Posterior cingulate gyrus (tissue), 11 donors: Measurements from ENCODE around the gene MSX2.

Experiments
- DNase-seq, 10 donors: peaks; one replicate each; pipeline versions ENCODE4 v3.0.0 to v3.0.0-alpha.2; 2020 to 2021; ENCODE audit warnings: mixed read lengths in 3 of 10
- intact Hi-C: fragments of 100-400 bp; cut with DNase I; formaldehyde crosslinking; loops from one replicate; pipeline ENCODE4 v1.15.1; 2023

MSX2 gene

GRCh38 chr5:174724484-174725260 lies at the start of gene MSX2:
MSX2 (plus strand) TSS chr5:174724582; CDS start chr5:174724660, 78 bp downstream.
- intact Hi-C loops = no loop called here
- peak; percentile 41 to 92 (median 59) for DNase-seq

- DNase-seq = no peak
- intact Hi-C loops = no loop called here
Measured at GRCh38 chr5:174675110-174675509, 49.3 kb upstream of the MSX2 start.

DNA sequence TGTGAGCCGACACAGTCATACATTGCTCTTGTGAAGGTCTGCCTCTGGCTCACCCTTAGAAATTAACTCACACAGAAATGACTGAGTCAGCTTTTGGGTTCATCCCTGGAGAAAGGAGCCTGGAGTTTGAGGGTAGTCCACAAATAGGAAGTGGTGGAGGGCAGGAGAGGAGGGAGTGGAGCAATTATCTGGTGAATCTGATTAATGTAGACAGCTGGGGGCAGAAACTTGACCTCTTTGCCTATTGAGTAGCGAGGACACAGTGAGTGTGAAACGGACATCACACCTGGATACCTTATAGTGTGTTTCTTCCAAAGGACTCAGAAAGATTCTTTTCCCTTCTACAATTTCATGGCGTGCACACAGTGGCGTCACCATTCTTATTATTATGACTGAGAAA lies 48.5 kb upstream of the MSX2 start:
- intact Hi-C loops = no loop called here
- DNase-seq = no peak

GRCh38 chr5:174678107-174678506 lies 46.3 kb upstream of the MSX2 start:
- intact Hi-C loops = no loop called here
- DNase-seq = no peak

DNA sequence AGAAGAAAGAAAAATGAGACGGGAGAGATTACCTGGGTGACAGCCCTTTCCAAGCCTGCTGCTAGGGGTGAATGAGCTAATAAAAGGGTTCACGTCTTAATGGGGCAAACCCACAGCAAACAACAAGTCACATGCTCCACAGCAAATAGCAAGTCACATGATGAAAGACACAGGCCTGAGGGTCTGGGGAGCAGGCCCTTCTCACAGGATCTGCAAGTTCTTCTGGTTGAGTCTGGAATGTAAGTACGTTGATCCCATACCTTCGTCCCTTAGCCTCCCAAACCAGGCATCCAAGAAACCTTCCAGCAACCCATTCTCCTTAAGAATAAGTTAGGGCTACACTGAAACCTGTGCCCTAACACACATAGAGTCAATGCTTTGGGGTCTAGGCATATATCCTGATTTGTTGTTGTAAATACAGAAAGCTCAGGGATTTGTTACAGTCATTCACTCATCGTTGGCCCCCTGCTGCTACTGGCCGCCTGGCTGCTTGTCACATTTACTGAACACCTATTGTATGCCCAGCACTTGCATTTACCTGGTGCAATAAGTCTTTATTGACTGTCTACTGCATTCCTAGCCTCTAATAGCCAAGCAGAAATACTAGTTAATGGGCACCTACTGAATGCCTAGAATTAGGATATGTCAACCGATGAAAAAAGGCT lies 43.3 kb upstream of the MSX2 start:
- intact Hi-C loops = no loop called here
- DNase-seq = no peak

GRCh38 chr5:174687503-174687902 lies 36.9 kb upstream of the MSX2 start:
- intact Hi-C loops = no loop called here
- DNase-seq = no peak

DNA sequence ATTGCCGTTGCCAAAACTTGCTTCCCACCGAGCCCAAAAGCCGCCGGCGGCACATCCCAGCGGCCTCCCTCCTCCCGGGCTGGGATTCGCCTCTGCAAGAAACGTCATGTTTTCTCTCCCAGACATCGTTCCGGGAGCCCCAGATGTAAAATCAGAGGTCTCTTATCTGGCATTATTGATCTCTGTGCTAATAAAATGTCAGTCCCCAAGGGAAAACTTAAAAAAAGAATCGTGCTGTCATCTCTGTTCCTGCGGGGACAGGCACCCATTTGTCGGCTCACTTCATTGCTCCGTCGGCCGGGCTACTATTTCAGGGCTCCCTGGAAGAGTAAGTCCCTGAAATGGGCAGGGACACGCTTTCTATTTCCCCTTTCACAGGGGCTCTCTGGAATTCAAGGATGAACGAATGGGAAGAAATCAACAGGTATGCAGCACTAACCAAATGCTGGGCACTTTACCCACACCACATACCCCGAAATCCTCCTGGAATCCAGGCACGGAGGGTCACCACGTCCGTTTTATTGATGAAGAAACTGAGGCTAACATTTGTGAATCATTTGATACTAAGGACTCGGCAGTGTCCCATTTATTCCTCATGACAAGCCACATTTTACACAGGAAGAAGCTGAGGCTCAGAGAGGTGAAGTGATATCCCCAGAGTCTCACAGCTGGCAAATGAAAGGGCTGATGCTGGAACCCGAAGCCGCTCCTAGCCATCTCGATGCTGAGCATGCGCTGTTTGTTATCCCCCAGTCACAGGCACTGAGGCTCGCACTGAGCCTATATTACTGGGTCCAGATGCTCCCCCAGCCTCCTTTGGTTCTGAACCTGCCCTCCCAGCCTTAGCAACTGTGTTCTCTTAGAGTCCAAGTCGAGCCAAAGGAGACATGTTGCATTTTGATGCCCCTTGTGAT lies 35.7 kb upstream of the MSX2 start:
- DNase-seq = no peak
- intact Hi-C loops = no loop called here

GRCh38 chr5:174690271-174690670 lies 34.1 kb upstream of the MSX2 start:
- no peak for DNase-seq
- intact Hi-C loops = no loop called here

DNA sequence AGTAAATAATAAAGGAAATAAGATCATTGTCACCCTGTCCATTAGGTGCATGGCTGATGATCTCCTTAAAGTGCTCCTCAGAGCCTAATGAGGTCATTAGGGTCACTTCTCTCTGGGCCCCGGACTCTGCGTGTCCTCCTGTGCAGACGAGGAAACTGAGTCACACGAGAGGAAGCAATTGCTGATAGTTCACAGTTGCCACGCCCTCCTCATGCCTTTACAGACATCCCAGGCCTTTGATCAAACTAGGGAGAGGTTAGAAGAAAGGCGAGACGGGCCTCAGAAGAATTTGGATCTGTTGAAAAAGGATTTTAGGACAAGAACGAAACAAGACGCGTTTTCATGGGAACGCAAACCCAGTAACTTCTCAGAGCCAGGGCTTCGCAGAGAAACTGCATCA lies 32.0 kb upstream of the MSX2 start:
- DNase-seq = no peak
- intact Hi-C loops = no loop called here

DNA sequence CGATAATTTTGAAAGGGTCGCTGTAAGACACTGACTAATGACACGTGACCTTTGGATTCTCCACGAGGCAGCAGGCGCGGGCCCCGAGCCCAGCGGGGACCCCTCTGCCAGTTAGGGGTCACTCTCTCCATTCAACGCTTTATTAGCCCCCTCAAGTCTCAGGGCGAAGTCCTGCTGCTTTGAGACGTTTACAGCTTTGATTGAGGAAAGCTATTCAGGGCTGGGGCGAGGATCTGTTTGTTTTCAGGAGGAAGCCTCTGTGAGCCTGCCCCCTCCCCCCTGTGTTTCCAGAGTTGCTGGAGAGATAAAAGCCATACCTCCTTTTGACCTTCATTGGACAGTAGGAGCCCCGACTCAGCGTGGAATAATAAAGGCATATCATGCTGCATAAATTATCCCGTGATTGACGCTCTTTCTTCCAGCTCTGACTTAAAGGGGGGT lies 31.4 kb upstream of the MSX2 start:
- intact Hi-C loops = no loop called here
- DNase-seq = no peak

DNA sequence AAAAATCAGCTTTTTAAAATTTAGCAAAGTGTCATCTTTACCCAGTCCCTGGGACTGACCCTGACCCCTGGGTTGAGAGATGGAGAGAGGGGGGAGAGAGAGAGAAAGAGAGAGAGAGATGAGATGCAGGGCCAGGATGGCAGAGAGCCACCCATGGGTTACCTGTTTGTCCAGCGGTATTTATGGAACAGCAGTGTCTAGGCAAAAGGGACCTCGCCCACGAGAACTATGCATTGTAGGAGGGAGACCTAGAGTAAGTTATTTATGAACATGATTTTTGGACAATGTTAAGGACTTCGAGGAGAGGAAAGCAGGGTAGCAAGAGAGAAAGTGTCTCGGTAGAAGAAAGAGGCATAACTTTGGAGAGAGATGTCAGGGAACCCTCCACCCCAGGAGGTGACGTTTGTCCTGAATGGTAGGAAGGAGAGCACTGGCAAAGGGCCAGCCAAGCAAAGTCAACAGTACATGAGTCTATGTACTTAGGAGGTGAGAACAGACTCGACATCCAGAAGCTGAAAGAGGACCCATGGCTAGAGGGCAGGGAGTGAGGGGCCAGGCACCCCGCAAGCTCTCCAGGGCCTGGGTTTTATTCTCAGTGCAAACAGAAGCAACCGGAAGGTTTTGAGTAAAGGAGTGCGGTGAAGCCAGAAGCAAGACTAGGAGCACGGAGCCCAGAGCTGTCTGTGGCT lies 30.5 kb upstream of the MSX2 start:
- no peak for DNase-seq
- intact Hi-C loops = no loop called here

DNA sequence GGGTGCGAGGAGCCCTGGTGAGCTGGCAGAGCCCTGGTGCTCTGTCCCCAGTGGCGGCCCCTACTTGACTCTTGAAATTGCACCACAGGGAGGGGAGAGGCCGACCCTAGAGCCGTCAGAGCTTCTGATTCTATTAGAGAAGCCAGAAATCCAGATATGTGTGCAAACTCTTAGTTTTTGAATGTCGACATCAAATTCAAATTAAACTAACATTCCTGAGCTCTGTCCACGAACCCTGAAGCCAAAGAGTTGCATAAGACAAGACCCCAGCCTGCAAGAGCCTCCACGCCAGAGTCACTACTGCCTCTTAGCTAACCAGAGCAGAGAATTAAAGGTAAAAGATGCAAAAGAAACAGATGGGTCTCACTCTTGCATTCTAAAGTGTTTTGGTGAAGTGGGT lies 29.8 kb upstream of the MSX2 start:
- intact Hi-C loops = no loop called here

GRCh38 chr5:174698156-174698555 lies 26.2 kb upstream of the MSX2 start:
- intact Hi-C loops = no loop called here
- DNase-seq = no peak

More for the DNA sequence above, 29.8 kb upstream of the MSX2 start:
- DNase-seq = no peak

GRCh38 chr5:174699131-174699530 lies 25.3 kb upstream of the MSX2 start:
- intact Hi-C loops = no loop called here
- no peak for DNase-seq

- intact Hi-C loops = no loop called here
- no peak for DNase-seq
Measured at GRCh38 chr5:174706997-174707572, 17.3 kb upstream of the MSX2 start.

- peak in 1 of 10 donors; percentile 31 for DNase-seq
- intact Hi-C loops = no loop called here
Measured at GRCh38 chr5:174707671-174708070, 16.7 kb upstream of the MSX2 start.

DNA sequence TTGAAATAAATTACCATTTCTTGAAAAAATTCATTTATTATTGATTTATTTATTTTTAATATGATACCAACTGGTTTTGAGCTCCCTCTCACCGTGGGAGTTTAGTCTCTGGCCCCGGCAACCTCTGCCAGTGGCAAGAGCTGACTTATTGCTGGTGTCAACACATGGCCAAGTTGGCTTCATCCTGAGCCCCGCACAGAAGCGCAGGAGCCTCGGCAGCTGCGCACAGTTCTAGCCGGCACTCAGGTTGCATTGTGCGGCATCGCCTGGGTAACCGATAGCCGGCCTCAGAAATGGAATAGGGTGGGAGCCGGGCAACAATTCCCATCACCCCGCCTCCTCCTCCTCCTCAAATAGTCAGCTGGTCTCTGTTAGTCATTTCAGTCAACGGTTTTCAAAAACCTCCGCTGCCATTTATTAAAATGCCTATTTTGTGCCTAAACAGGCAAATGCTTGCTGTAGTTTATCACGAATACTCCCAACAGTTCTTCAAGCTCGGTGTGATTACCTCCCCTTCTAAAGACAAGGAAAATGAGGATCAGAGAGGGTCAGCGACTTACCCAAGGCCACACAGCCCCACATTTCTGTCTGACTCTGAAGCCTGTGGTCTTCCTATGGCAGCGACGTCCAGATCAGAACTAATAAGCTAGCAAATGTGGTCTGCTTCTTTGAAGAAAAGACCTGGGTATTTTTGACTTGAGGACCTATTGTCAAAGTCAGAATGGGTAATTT lies 15.7 kb upstream of the MSX2 start:
- DNase-seq = peak in 1 of 10 donors; percentile 45
- intact Hi-C loops = no loop called here

DNA sequence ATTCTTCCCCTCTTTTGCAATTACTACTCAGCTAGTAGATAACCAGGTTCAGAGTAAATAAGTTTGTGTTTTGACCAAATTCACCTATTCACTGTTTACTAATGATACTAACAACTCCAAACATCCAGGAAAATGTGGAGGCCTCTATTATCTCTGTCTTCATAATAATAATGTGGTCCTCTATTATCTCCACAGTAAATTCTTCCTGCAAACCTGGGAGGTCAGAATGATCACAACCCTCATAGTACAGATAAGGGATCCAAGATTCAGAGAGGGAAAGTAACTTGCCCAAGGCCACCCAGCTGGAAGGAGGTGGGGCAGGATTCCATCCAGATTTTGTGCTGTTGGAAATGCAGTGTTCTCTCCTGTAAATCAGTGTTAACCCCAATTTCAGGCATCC lies 9.6 kb upstream of the MSX2 start:
- intact Hi-C loops = no loop called here
- DNase-seq = no peak

DNA sequence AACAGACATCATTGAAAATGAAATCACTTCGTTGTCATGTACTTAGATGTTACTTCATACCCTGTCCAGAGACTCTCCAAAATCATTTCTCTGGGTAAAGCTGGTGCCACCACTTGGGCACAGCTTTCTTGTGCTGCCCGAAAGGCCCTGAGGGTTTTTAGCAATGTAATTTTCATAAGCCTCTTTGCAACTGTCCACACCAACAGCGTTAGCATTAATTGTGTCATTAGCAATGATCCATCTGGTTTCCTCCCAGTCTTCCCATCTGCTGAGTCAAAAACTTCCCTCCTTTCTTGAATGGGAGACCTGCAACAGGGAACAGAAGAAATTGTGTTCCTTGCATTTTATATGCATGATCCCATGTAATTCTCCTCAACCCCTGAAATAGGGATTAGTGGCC lies 8.6 kb upstream of the MSX2 start:
- DNase-seq = no peak
- intact Hi-C loops = no loop called here
